Measurements from ENCODE around the gene ANKRD44. TPM values are rescaled to one million over a fixed set of nuclear protein-coding genes. Genes with fewer than 3 reads are reported as not detected.

The ANKRD44 gene
- total and polyA plus RNA-seq, 2 of the 8 experiments (the other 6 are each of a cell fraction or from before 2014, with no cell fraction given) = 1.2 to 1.3 TPM

GRCh38 chr2:197141702-197142473 lies 168.7 kb downstream of the ANKRD44 start (continued):
- no peak for TF ChIP-seq NRF1 (IDR thresholded peaks at IDR 0.05; ENCODE audit: low read depth, low read length)
- no peak for TF ChIP-seq CEBPB (IDR thresholded peaks at IDR 0.05; ENCODE audit: low read depth, low read length)
- no peak for TF ChIP-seq BCL11A (IDR thresholded peaks at IDR 0.05; ENCODE audit: low read depth in 2 of 2, low read length in 2 of 2)
- no peak for TF ChIP-seq ASH2L (IDR thresholded peaks at IDR 0.05; ENCODE audit: low read length)
- TF ChIP-seq CTBP2 (IDR thresholded peaks at IDR 0.05; ENCODE audit: borderline replicate concordance, insufficient read depth, insufficient read length, low read length) = no peak
- TF ChIP-seq KDM5A (IDR thresholded peaks at IDR 0.05; ENCODE audit: low read length) = no peak
- no peak for TF ChIP-seq SP4 (IDR thresholded peaks at IDR 0.05; ENCODE audit: low read length)
- no peak for TF ChIP-seq POU5F1 (IDR thresholded peaks at IDR 0.05; ENCODE audit: low read depth, low read length)
- no peak for TF ChIP-seq GABPA (IDR thresholded peaks at IDR 0.05; ENCODE audit: borderline replicate concordance, insufficient read depth, low read length)
- TF ChIP-seq TBP (IDR thresholded peaks at IDR 0.05; ENCODE audit: low read depth, low read length) = no peak
- TF ChIP-seq SUZ12 (IDR thresholded peaks at IDR 0.05; ENCODE audit: low read length) = no peak

Data from H1 (cell line).